Chondrocyte (in vitro differentiated cells): ENCODE data around the gene CHD6. TPM values are rescaled to one million over a fixed set of nuclear protein-coding genes. Genes with fewer than 3 reads are reported as not detected.

Source experiments
- DNase-seq: peaks from one replicate; pipeline ENCODE4 v3.0.0; 2021; ENCODE audit warnings: mixed read lengths, low spot score
- H3K27ac Mint-ChIP-seq: one replicate; pipeline ENCODE4 v1.8.0; 2021; ENCODE audit warnings: mild to moderate bottlenecking, moderate library complexity, mixed read lengths; ENCODE audit not compliant: unreplicated experiment
- H3K27me3 Mint-ChIP-seq: 2 replicates; pipeline ENCODE4 v1.8.0; 2021; ENCODE audit warnings: low read depth, mixed read lengths
- H3K36me3 Mint-ChIP-seq: 2 replicates; pipeline ENCODE4 v1.8.0; 2021; ENCODE audit warnings: low read depth, mixed read lengths
- H3K4me1 Mint-ChIP-seq: 2 replicates; pipeline ENCODE4 v1.8.0; 2021; ENCODE audit warnings: low read depth, mild to moderate bottlenecking, mixed read lengths
- H3K4me3 Mint-ChIP-seq: one replicate; pipeline ENCODE4 v1.8.0; 2021; ENCODE audit warnings: mild to moderate bottlenecking, moderate library complexity, mixed read lengths; ENCODE audit not compliant: unreplicated experiment
- H3K9me3 Mint-ChIP-seq: 2 replicates; pipeline ENCODE4 v1.8.0; 2021; ENCODE audit warnings: low read depth, mixed read lengths
- total RNA-seq: library from RNA; stranded (reverse); gene quantifications from 3 replicates; pipeline ENCODE4 v1.2.1, GENCODE V29; 2021
- TF ChIP-seq, protein P1 (sequence below): fragments of 200-600 bp; sonication (generic); IDR thresholded peaks from 2 replicates; pipeline ENCODE4 v1.5.0; 2021; ENCODE audit warnings: antibody characterized with exemption, mild to moderate bottlenecking, moderate library complexity

CHD6 gene
- total RNA-seq, 1 donor from 2014 or later, result 29.9 TPM

DNA sequence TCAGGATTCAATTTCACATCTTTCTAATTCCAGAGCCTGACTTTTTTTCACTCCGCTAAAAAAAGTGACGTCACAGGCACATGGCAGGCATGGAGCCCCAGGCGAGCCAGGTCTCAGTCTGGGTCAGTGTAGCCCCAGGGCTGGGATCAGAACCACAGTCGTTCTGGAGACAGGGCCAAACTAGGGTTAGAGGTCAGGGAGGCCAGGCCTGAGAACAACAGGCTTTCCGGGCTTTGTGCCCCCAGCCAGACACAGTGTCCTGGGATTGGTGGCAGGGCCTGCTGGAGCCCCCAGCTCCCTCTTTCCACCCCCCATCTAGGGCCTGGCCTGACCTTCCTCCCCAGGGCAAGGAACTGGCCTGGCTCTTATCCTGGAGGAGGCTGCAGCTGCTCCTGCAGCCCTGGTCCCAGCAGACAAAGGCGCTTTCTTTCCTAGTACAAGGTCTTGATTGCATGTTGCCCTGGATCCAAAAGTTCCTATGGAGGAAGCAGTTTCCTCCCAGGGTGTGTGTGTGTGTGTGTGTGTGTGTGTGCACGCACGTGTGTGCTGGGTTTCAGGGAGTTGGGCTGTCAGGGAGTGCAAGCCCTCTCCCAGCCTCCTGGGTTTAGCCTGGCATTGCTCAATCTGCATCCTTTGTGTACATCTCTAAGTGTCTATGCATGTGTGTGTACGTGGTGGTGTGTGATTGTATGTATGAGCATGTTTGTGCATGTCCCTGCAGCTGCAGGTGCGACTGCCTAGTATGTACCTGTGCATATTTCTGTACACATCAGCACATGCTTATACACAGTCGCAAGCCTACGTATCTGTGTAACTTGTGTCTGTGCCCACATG, 225.1 kb downstream of the CHD6 start:
- DNase-seq, result no peak
- Mint-ChIP-seq H3K4me3 (no peak overlapping the region), H3K27ac (peak overlapping the region; percentile 32), H3K4me1 (peaks cover 11% of the 10 kb centered on the region), H3K36me3 (no peaks in the 10 kb centered on the region), H3K9me3 (no peaks in the 10 kb centered on the region), H3K27me3 (no peaks in the 10 kb centered on the region)
- TF ChIP-seq, protein P1, sequence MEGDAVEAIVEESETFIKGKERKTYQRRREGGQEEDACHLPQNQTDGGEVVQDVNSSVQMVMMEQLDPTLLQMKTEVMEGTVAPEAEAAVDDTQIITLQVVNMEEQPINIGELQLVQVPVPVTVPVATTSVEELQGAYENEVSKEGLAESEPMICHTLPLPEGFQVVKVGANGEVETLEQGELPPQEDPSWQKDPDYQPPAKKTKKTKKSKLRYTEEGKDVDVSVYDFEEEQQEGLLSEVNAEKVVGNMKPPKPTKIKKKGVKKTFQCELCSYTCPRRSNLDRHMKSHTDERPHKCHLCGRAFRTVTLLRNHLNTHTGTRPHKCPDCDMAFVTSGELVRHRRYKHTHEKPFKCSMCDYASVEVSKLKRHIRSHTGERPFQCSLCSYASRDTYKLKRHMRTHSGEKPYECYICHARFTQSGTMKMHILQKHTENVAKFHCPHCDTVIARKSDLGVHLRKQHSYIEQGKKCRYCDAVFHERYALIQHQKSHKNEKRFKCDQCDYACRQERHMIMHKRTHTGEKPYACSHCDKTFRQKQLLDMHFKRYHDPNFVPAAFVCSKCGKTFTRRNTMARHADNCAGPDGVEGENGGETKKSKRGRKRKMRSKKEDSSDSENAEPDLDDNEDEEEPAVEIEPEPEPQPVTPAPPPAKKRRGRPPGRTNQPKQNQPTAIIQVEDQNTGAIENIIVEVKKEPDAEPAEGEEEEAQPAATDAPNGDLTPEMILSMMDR, result no peak

DNA sequence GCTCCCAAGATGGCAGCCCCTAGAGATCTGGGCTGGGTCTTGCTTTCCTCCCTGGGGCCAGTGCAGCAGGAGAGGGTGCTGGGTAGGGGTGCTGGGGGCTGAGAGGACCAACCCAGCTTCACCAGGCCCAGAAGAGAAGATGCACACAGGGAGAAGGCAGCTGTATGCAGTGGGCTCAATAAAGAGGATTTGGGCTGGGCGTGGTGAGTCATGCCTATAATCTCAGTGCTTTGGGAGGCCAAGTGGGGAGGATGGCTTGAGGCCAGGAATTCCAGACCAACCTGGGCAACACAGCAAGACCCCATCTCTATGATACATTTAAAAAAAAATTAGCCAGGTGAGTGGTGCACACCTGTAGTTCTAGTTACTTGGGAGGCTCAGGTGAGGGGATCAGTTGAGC, 225.9 kb downstream of the CHD6 start:
- no peaks in the 10 kb centered on the region for H3K9me3 Mint-ChIP-seq
- peaks cover 15% of the 10 kb centered on the region for H3K4me1 Mint-ChIP-seq

GRCh38 chr20:41391587-41392001, 226.6 kb downstream of the CHD6 start:
- Mint-ChIP-seq H3K4me3 (no peak overlapping the region), H3K27me3 (no peaks in the 10 kb centered on the region), H3K36me3 (no peaks in the 10 kb centered on the region), H3K4me1 (peaks cover 15% of the 10 kb centered on the region), H3K27ac (no peak overlapping the region), H3K9me3 (no peaks in the 10 kb centered on the region)
- DNase-seq, result no peak
- TF ChIP-seq, protein P1, result no peak

More for the DNA sequence above, 225.9 kb downstream of the CHD6 start:
- H3K27me3 Mint-ChIP-seq, result no peaks in the 10 kb centered on the region
- no peaks in the 10 kb centered on the region for H3K36me3 Mint-ChIP-seq
- H3K4me3 Mint-ChIP-seq, result no peak overlapping the region
- TF ChIP-seq, protein P1, result no peak
- no peak for DNase-seq
- H3K27ac Mint-ChIP-seq, result no peak overlapping the region

DNA sequence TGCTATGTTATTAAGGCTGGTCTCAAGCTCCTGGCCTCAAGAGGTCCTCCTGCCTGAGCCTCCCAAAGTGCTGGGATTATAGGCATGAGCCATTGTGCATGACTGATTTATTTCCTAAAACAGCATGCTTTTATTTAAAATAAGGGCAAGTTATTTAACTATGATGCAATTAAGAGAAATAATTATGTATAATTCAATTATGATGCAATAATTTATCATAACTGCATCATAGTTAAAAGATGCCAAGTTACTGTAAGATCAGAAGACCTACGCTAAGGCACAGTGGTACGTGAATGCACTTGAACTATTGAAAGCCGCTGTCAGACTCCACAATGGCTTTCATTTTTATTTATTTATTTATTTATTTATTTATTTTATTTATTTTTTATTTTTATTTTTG, 227.3 kb downstream of the CHD6 start:
- H3K4me3 Mint-ChIP-seq, result no peak overlapping the region

DNA sequence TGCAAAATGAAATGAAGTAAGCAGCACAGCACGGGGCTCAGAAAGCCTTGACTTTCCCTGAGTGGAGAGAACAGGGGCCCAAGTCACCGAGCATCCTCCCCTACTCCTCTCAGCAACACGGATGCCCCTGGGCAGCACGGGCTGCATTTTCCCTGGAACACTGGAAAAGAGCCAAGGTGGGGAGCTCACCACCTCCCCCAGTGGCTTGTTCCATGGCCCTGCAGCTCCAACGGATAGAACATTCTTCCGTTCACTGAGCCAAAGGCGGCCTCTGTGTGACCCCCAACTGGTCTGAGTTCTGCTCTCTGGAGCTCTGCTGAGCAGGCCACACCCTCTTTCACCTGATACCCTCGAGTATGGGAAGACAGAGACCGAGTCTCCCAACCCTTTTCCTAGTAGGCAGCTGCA, 230.7 kb downstream of the CHD6 start:
- Mint-ChIP-seq H3K27me3 (no peaks in the 10 kb centered on the region), H3K27ac (no peak overlapping the region), H3K4me3 (no peak overlapping the region), H3K4me1 (peaks cover 12% of the 10 kb centered on the region), H3K36me3 (no peaks in the 10 kb centered on the region), H3K9me3 (no peaks in the 10 kb centered on the region)
- TF ChIP-seq, protein P1, result peak; percentile 43
- DNase-seq, result peak; percentile 46

More for the DNA sequence above, 227.3 kb downstream of the CHD6 start:
- Mint-ChIP-seq H3K27me3 (no peaks in the 10 kb centered on the region), H3K27ac (no peak overlapping the region), H3K4me1 (peaks cover 12% of the 10 kb centered on the region), H3K9me3 (no peaks in the 10 kb centered on the region), H3K36me3 (no peaks in the 10 kb centered on the region)
- TF ChIP-seq, protein P1, result no peak
- no peak for DNase-seq
